GM20000 (cell line): ENCODE data around the gene POC1A.

ENCODE experiments used
- DNase-seq: peaks from one replicate; pipeline ENCODE4 v3.0.0; 2012; ENCODE audit warnings: low spot score
- CTCF ChIP-seq: IDR thresholded peaks from 2 replicates; pipeline ENCODE4 v1.5.1; 2012; ENCODE audit warnings: mild to moderate bottlenecking, control low read depth; ENCODE audit errors: extremely low read depth, missing control alignments

POC1A gene

GRCh38 chr3:52067046-52067445, 87.2 kb downstream of the POC1A start:
- DNase-seq, result no peak
- no peak for TF ChIP-seq CTCF

GRCh38 chr3:52065264-52065756, 88.9 kb downstream of the POC1A start:
- DNase-seq, result no peak
- TF ChIP-seq CTCF, result no peak

- no peak for TF ChIP-seq CTCF
- no peak for DNase-seq
Measured at GRCh38 chr3:52064561-52064960, 89.7 kb downstream of the POC1A start.

GRCh38 chr3:52063026-52063723, 91.0 kb downstream of the POC1A start:
- DNase-seq, result no peak
- no peak for TF ChIP-seq CTCF

- no peak for TF ChIP-seq CTCF
Measured at GRCh38 chr3:52062505-52062904, 91.7 kb downstream of the POC1A start.

DNA sequence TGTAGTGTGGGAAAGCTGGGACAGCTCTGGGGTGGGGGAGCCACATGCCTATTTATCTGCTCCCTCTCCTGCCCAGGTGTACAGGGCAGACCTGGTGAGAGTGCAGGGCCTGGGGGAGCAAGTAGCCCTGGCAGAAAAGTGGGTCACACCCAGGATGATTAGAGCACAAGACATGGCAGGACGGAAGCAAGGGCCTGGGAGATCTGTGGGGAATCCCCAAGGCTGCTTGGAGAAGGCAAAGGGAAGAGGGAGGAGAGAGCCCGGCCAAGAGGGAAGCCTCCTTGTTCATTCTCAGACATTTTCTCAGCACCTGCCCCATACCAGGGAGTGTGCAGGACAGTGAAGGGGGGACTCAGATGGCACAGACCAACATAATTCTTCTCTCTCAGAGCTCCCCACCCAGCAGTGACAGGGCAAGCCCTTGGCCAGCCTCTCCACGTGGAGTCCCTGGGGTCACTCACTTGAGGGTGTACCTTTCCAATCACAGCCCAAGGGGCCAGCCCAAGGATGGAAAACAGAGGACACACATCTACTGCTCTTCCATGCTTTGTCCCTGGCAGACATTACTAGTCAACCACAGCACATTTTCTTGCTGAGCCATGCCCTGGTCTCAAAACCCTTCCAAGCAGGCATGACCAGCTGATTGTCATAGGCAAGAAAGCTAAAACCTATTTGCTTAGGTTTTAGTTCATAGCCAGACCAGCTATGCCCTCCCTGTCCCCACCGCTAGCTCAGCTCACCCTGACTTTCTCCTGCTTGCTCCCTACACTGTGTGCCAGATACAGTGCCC, 92.9 kb downstream of the POC1A start:
- no peak for DNase-seq
- TF ChIP-seq CTCF, result no peak

More at GRCh38 chr3:52062505-52062904, 91.7 kb downstream of the POC1A start:
- peak; percentile 71 for DNase-seq

DNA sequence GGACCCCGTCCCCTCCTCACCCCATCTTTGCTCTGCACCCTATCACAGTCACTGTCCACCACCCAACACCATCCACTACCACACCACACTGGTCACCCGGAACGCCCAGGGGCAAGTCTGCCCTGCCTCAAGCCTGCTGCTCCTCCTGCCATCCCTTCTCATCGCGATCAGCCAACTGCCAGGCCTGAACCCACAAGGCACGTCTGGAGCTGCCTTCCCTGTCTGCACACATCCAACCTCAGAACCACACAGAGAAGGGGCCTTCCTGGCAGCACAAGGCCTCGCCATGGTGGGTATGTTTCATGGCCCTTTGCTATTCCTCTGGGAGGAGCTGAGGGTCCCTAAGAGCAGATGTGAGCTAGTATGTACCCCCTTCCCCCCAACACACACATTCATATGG, 94.4 kb downstream of the POC1A start:
- TF ChIP-seq CTCF, result no peak
- DNase-seq, result no peak
